GDM1 (cell line): Measurements from ENCODE around the gene HERC2.
"Not testable (repeated sequence)": the region's sequence is repeated elsewhere in the genome, so short reads cannot be mapped to it uniquely, and the experiment has no call there.

Source experiments
- DNase-seq: peaks from one replicate; lab custom pipeline; 2025; lab: John Stamatoyannopoulos, UW

Gene HERC2, protein sequence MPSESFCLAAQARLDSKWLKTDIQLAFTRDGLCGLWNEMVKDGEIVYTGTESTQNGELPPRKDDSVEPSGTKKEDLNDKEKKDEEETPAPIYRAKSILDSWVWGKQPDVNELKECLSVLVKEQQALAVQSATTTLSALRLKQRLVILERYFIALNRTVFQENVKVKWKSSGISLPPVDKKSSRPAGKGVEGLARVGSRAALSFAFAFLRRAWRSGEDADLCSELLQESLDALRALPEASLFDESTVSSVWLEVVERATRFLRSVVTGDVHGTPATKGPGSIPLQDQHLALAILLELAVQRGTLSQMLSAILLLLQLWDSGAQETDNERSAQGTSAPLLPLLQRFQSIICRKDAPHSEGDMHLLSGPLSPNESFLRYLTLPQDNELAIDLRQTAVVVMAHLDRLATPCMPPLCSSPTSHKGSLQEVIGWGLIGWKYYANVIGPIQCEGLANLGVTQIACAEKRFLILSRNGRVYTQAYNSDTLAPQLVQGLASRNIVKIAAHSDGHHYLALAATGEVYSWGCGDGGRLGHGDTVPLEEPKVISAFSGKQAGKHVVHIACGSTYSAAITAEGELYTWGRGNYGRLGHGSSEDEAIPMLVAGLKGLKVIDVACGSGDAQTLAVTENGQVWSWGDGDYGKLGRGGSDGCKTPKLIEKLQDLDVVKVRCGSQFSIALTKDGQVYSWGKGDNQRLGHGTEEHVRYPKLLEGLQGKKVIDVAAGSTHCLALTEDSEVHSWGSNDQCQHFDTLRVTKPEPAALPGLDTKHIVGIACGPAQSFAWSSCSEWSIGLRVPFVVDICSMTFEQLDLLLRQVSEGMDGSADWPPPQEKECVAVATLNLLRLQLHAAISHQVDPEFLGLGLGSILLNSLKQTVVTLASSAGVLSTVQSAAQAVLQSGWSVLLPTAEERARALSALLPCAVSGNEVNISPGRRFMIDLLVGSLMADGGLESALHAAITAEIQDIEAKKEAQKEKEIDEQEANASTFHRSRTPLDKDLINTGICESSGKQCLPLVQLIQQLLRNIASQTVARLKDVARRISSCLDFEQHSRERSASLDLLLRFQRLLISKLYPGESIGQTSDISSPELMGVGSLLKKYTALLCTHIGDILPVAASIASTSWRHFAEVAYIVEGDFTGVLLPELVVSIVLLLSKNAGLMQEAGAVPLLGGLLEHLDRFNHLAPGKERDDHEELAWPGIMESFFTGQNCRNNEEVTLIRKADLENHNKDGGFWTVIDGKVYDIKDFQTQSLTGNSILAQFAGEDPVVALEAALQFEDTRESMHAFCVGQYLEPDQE (N-terminal part only)

DNA sequence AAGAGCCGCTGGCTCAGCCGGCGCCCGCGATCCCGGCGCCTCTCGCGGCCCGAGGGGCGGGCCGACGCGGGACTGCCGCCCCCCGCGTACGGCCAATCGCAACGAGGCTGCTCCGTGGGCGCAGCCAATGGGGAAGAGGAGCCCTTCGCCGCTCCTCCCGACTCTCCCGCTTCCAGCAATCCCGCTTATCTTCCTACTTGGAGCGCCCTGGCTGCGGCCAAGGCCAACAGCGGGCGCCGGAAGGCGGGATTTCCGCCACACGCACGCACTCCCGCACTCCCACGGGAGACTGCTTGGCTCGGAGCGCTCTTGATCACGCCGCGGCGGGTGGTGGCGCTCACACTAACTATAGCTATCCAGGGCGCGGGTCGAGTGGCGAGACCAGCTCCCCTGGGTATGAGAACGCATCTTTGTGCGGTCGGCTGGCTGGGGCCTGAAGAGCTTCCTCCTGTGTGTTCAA, at the start of gene HERC2:
HERC2 (minus strand) TSS at position 51 of the 460 bp plus-strand sequence. CDS start 746 bp downstream, outside the sequence.
- DNase-seq, result not testable (repeated sequence)

GRCh38 chr15:28365502-28365901, 43.5 kb upstream of the HERC2 start:
- DNase-seq, result not testable (repeated sequence)

DNA sequence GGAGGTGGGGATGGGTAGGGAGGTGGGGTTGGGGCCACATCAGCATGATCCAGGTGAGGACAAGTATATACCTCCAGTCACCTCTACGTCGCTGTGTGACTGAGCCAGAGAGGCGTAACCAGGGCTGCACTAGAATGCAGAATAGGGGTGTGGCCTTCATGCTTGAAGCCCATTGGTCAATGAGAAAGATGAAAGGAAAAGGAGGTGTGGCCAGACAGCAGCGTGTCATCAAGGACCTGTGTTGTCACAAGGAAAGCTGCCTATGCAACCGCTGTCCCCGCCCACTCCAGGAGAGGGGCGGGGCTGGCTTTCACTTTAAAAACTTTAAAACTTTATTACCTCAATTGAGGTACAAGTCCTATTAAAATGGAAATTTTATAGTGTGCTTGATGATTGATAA, 36.0 kb upstream of the HERC2 start, which contains the start of gene GOLGA6L24:
GOLGA6L24 (minus strand) TSS at position 101 of the 400 bp plus-strand sequence; CDS start at position 40, 61 bp downstream.
- not testable (repeated sequence) for DNase-seq

- not testable (repeated sequence) for DNase-seq
These were observed 461 bp downstream of the HERC2 start for GRCh38 chr15:28321358-28322078.

- DNase-seq, result not testable (repeated sequence)
These were observed 2.3 kb downstream of the HERC2 start for GRCh38 chr15:28319725-28320124.

DNA sequence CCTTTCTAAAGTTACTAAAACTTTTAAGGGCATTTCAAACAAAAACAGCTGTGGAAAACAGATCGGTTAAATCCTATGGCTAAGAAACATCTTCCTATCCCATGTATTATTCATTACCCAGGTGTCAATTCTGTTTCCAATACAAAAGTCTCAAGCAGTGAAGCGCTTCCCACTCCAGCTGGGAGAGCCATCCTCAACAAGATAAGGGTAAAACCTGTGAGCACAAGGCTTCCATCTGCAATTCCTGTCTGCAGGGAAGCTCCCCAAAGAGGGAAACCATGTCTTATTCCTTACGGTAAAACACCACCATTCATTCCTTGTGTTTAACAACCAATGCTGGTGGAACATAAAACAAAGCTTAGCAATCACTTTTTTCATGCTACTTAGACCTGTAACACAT, 3.2 kb downstream of the HERC2 start:
- DNase-seq, result not testable (repeated sequence)

DNA sequence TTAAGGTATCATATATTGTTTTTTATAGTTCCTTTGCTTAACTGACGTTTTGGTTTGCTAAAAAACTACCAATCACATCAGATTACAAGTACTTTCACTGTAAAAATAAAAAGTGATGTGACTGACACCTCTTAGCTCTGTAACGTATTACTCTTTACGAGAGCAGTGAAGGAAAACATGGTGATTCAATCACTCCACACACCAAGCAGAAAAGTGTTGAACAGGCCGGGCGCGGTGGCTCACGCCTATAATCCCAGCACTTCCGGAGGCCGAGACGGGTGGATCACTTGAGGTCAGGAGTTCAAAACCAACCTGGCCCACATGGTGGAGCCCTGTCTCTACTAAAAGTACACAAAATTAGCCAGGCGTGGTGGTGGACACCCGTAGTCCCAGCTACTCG, 3.9 kb downstream of the HERC2 start:
- not testable (repeated sequence) for DNase-seq

DNA sequence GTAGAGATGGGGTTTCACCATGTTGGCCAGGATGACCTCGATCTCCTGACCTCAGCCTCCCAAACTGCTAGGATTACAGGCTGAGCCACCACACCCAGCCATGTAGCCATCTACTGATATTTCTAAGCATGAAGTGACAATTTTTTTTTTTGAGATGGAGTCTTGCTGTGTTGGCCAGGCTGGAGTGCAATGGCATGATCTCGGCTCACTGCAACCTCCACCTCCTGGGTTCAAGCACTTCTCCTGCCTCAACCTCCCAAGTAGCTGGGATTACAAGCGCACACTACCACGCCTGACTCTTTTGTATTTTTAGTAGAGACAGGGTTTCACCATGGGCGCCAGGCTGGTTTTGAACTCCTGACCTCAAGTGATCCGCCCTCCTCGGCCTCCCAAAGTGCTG, 5.0 kb downstream of the HERC2 start:
- DNase-seq, result not testable (repeated sequence)

DNA sequence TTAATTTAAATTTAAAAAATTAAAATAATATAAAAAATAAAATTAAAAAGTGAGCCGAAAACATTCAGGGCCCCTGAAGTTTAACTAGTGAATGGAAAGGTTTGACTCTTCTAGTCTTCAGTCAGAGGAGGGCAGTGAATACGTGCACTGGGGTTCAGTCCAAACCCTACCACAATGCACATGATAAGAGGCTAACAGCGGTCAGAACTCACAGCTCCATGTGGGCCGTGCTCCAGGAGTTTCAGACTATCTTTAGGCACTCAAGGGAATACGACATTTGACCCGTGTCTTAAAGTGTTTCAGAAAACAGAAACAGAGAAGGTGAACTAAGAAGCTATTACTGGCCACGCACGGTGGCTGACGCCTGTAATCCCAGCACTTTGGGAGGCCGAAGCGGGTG, 11.5 kb downstream of the HERC2 start:
- not testable (repeated sequence) for DNase-seq

DNA sequence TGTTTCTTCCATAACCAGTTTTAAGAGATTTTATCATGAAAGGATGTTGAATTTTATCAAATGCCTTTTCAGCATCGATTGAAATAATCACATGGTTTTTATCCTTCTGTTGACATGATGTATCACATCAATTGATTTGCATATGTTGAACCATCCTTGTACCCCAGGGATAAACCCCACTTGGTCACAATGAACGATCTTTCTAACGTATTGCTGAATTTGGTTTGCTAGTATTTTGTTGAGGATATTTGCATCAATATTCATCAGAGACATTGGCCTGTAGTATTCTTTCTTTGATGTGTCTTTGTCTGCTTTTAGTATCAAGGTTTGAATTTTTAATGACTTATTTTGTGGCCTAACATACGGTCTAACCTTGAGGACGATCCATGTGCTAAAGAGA, 13.3 kb downstream of the HERC2 start:
- not testable (repeated sequence) for DNase-seq

DNA sequence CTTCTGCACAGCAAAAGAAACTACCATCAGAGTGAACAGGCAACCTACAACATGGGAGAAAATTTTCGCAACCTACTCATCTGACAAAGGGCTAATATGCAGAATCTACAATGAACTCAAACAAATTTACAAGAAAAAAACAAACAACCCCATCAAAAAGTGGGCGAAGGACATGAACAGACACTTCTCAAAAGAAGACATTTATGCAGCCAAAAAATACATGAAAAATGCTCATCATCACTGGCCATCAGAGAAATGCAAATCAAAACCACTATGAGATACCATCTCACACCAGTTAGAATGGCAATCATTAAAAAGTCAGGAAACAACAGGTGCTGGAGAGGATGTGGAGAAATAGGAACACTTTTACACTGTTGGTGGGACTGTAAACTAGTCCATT, 16.3 kb downstream of the HERC2 start:
- not testable (repeated sequence) for DNase-seq

DNA sequence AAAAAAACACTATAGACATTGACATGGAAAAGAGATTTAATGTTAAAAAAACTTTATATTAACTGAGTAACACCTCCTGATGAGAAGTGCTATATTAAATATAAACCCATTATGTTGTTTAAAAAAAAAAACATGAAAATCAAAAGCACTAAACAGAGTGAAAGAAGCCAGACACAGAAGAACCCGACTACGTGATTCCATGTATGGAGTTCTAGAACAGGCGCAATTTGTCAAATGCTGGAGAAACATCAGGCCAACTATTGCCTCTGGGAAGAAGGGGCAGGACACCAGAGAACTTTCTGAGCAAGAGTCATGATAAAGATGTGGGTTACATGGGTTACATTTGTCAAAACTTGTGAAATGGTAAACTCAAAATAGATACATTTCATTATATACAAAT, 24.5 kb downstream of the HERC2 start:
- DNase-seq, result not testable (repeated sequence)

- DNase-seq, result not testable (repeated sequence)
These were observed 25.2 kb downstream of the HERC2 start for GRCh38 chr15:28296814-28297213.

GRCh38 chr15:28295009-28295563, 26.9 kb downstream of the HERC2 start:
- not testable (repeated sequence) for DNase-seq

- DNase-seq, result not testable (repeated sequence)
These were observed 27.4 kb downstream of the HERC2 start for GRCh38 chr15:28294560-28294959.

DNA sequence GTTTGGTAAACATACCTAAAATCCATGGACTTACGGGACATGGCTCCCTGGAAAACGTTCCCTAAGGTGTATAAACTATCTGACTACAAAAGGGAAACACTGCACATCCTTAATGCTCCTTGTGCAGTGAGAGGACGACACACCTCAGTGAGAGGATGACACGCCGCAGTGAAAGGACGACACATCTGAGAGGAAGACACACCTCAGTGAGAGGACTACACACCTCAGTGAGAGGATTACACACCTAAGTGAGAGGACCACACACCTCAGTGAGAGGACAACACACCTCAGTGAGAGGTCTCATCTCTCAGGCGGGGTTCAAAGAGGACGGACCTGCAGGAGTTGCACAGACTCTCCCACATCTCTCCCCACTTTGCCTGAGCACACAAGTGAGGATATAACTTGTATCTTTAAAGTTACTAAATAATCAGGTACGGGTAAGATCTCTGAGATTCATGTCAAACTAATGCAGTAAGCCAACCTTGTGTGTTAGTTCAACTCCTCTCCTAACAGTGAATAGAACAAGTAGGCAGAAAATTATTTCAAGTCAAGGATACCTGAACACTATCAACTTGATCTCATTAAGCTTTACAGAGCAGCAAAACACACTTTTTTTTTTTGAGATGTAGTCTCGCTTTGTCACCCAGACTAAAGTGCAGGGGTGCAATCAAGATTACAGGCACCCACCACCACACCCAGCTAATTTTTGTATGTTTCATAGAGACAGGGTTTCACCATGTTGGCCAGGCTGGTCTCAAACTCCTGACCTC, 32.1 kb downstream of the HERC2 start:
- no peak for DNase-seq

- DNase-seq, result not testable (repeated sequence)
These were observed 32.9 kb downstream of the HERC2 start for GRCh38 chr15:28288830-28289693.

DNA sequence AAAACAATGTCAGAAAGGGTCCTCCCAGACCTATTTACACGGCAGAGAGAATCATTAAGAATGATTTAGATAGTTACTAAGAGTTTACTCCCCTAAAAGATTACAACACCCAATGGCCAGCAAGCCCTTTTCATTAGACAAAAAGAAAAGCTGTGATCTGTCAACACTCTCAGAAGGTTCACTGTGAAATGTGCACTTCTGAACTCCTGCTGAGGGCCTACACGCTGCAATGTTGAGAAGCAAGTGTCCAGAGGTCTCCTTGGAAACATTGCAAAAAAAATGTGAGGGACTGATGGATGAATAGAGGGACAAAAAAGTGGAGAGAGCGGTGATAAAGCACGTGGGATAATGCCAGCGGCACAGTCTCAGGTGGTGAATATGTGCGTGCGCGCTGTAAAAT, 35.3 kb downstream of the HERC2 start:
- DNase-seq, result not testable (repeated sequence)

- DNase-seq, result no peak
These were observed 35.9 kb downstream of the HERC2 start for GRCh38 chr15:28286031-28286430.
